Smooth muscle cell (in vitro differentiated cells): ENCODE data around the gene MICOS13. TPM values are rescaled to one million over a fixed set of nuclear protein-coding genes. Genes with fewer than 3 reads are reported as not detected.

Experiments used
- DNase-seq: peaks from one replicate; lab custom pipeline; 2025; ENCODE audit not compliant: unreplicated experiment; lab: John Stamatoyannopoulos, UW
- H2AFZ ChIP-seq: fragments of 200-600 bp; sonication (generic); 2 replicates; pipeline ENCODE4 v1.6.0; 2016; ENCODE audit warnings: antibody characterized with exemption, low read depth, mild to moderate bottlenecking
- H3F3A ChIP-seq: fragments of 200-600 bp; sonication (generic); 2 replicates; pipeline ENCODE4 v1.6.0; 2017; ENCODE audit warnings: antibody characterized with exemption, low read depth
- H3K27ac ChIP-seq: fragments of 200-600 bp; sonication (generic); 2 replicates; pipeline ENCODE4 v1.5.1; 2016; ENCODE audit warnings: low read depth, mild to moderate bottlenecking
- H3K27me3 ChIP-seq: fragments of 200-600 bp; sonication (generic); 2 replicates; pipeline ENCODE4 v1.6.1; 2016; ENCODE audit warnings: low read depth, mild to moderate bottlenecking
- H3K36me3 ChIP-seq: fragments of 200-600 bp; sonication (generic); 2 replicates; pipeline ENCODE4 v1.5.1; 2016; ENCODE audit warnings: low read depth
- H3K4me1 ChIP-seq: fragments of 200-600 bp; sonication (generic); 2 replicates; pipeline ENCODE4 v1.5.1; 2016; ENCODE audit warnings: low read depth
- H3K4me2 ChIP-seq: fragments of 200-600 bp; sonication (generic); 2 replicates; pipeline ENCODE4 v1.6.0; 2016; ENCODE audit warnings: mild to moderate bottlenecking
- H3K4me3 ChIP-seq: fragments of 200-600 bp; sonication (generic); 2 replicates; pipeline ENCODE4 v1.5.1; 2016; ENCODE audit warnings: mild to moderate bottlenecking
- H3K79me2 ChIP-seq: fragments of 200-600 bp; sonication (generic); 2 replicates; pipeline ENCODE4 v1.6.0; 2016; ENCODE audit warnings: low read depth, mild to moderate bottlenecking
- H3K9ac ChIP-seq: fragments of 200-600 bp; sonication (generic); 2 replicates; pipeline ENCODE4 v1.6.0; 2016; ENCODE audit warnings: low read depth
- H3K9me3 ChIP-seq: fragments of 200-600 bp; sonication (generic); replicated peaks from 2 replicates; pipeline ENCODE4 v1.5.1; 2016; ENCODE audit warnings: low read depth
- H4K20me1 ChIP-seq: fragments of 200-600 bp; sonication (generic); 2 replicates; pipeline ENCODE4 v1.6.0; 2016; ENCODE audit warnings: low read depth
- CTCF ChIP-seq: fragments of 200-600 bp; sonication (generic); IDR thresholded peaks from 2 replicates; pipeline ENCODE4 v1.5.1; 2017; ENCODE audit warnings: borderline replicate concordance, mild to moderate bottlenecking, antibody characterized with exemption; ENCODE audit not compliant: insufficient read depth, poor library complexity, severe bottlenecking
- WGBS: methylation state at CpG from one replicate; pipeline ENCODE4 v1.1.7; 2016; ENCODE audit warnings: low lambda C conversion rate; 5-methylcytosine and 5-hydroxymethylcytosine counted together
- polyA plus RNA-seq: library from polyadenylated mRNA; unstranded; fragments of >200 nt; fragmentation: Nextera tagmentation; extraction: Ambion mirVana; gene quantifications from 2 replicates; pipeline ENCODE4 v1.2.1, GENCODE V29; 2016
- total RNA-seq: library from RNA; depleted of rRNA; stranded (reverse); fragments of >200 nt; gene quantifications from 2 replicates; pipeline ENCODE4 v1.2.3, GENCODE V29; 2014

MICOS13 gene
- total and polyA plus RNA-seq, 2 experiments from 2014 or later = 45.2 to 151 TPM

GRCh38 chr19:5684694-5685430 lies 4.5 kb upstream of the MICOS13 start:
- Histone ChIP-seq H3F3A (peaks cover 12% of the 10 kb centered on the region), H3K36me3 (no peaks in the 10 kb centered on the region), H2AFZ (no peak overlapping the region), H3K27ac (no peak overlapping the region), H3K4me1 (no peaks in the 10 kb centered on the region), H3K9ac (no peak overlapping the region), H3K4me3 (no peak overlapping the region), H3K4me2 (no peak overlapping the region), H3K79me2 (peaks cover under 1% of the 10 kb centered on the region), H3K9me3 (no peaks in the 10 kb centered on the region), H4K20me1 (peaks cover 4% of the 10 kb centered on the region), H3K27me3 (no peaks in the 10 kb centered on the region)
- no peak for TF ChIP-seq CTCF
- 90% methylated on average over 20 of the region's 22 CpGs for WGBS
- DNase-seq = no peak

GRCh38 chr19:5683177-5683886 lies 3.0 kb upstream of the MICOS13 start:
- no peaks in the 10 kb centered on the region for H3K36me3 ChIP-seq
- no peak overlapping the region for H3K27ac ChIP-seq
- H3K9ac ChIP-seq = no peak overlapping the region
- H3K4me1 ChIP-seq = no peaks in the 10 kb centered on the region
- 96% methylated on average over 10 of the region's 10 CpGs for WGBS
- no peak overlapping the region for H2AFZ ChIP-seq
- H3K27me3 ChIP-seq = no peaks in the 10 kb centered on the region
- H3F3A ChIP-seq = peaks cover 6% of the 10 kb centered on the region
- peaks cover 10% of the 10 kb centered on the region for H3K79me2 ChIP-seq
- peaks cover 4% of the 10 kb centered on the region for H4K20me1 ChIP-seq
- no peaks in the 10 kb centered on the region for H3K9me3 ChIP-seq
- H3K4me2 ChIP-seq = no peak overlapping the region
- DNase-seq = no peak
- TF ChIP-seq CTCF = no peak
- H3K4me3 ChIP-seq = no peak overlapping the region

GRCh38 chr19:5682107-5682482 lies 1.8 kb upstream of the MICOS13 start:
- H3K4me1 ChIP-seq = no peaks in the 10 kb centered on the region
- 98% methylated on average over 3 of the region's 3 CpGs for WGBS
- peaks cover 4% of the 10 kb centered on the region for H4K20me1 ChIP-seq
- H3F3A ChIP-seq = peaks cover 6% of the 10 kb centered on the region
- H3K27ac ChIP-seq = no peak overlapping the region
- no peak overlapping the region for H3K9ac ChIP-seq
- no peaks in the 10 kb centered on the region for H3K9me3 ChIP-seq
- no peaks in the 10 kb centered on the region for H3K27me3 ChIP-seq
- H3K36me3 ChIP-seq = no peaks in the 10 kb centered on the region
- DNase-seq = no peak
- H2AFZ ChIP-seq = no peak overlapping the region
- H3K4me3 ChIP-seq = no peak overlapping the region
- H3K4me2 ChIP-seq = no peak overlapping the region
- H3K79me2 ChIP-seq = peaks cover 10% of the 10 kb centered on the region
- TF ChIP-seq CTCF = no peak
